GM13977 (cell line): ENCODE data around the gene SH3GL2.

Experiments
- DNase-seq: peaks from one replicate; pipeline ENCODE4 v3.0.0; 2012; ENCODE audit warnings: low spot score
- CTCF ChIP-seq: IDR thresholded peaks from 2 replicates; pipeline ENCODE4 v1.5.1; 2012; ENCODE audit warnings: mild to moderate bottlenecking, control low read depth; ENCODE audit not compliant: insufficient read depth; ENCODE audit errors: extremely low read depth, missing control alignments
- in situ Hi-C: fragments of 300-500 bp; cut with MboI; formaldehyde crosslinking; loops from one replicate; pipeline ENCODE4 v1.12.0; 2022; ENCODE audit warnings: low sequenced_read_pairs, low pct_unique_long_range_greater_than_20kb, mixed read lengths, inconsistent platforms; ENCODE audit not compliant: unreplicated experiment

Gene SH3GL2

DNA sequence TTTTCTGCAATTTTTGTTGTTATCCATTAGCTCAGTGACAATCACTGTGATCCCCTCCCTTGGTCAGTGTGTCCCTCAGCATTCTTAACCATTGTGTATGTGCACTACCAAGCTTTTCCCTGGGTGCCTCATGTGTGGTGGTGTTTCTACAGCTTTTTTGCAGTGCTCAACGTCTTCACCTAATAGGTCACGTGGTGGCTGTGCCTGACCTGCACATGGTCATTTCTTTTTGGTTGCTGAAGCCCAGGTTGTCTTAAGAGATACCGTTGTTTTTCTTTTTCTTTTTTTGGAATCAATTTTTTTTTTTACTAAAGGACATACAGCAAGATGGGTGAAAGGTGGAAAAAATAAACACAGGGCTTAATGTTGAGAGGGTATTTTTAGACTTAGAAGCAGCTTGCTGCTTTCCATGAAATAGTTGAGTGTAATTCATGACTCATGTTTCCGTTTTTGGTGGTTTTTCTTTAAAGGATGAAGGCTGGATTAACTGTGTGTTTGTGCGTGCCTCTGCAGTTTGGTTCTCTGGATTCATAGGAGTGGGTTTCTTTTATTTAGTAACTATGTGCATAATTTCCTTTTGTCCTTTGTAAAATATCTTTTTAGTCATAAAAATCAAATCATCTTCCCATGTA, 22.2 kb downstream of the SH3GL2 start:
- TF ChIP-seq CTCF: no peak
- in situ Hi-C loops: no loop called here
- DNase-seq: no peak

- TF ChIP-seq CTCF: no peak
- no peak for DNase-seq
- in situ Hi-C loops: no loop called here
These were observed 25.7 kb downstream of the SH3GL2 start for GRCh38 chr9:17604556-17604955.

GRCh38 chr9:17609312-17610005, 30.6 kb downstream of the SH3GL2 start:
- DNase-seq: no peak
- no peak for TF ChIP-seq CTCF
- in situ Hi-C loops: no loop called here

DNA sequence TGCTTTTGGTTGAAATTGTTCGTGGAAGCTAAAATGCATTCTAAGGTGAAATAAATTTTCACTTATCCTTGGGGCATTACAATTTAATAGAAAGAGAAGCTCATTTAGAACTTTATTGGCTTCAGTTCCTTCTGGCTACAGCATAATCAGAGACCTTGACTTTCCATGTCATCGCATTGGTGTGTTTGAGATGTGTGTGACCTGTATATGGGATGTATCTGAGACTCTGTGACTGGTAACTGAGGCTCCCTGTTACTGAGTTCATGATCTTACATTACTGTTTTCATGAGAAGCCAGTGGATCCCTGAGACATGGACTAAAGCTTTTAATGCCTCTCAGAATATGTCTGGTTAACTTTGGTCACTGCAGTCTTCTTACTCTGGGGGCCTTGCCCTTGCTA, 32.5 kb downstream of the SH3GL2 start:
- in situ Hi-C loops: no loop called here
- DNase-seq: no peak
- TF ChIP-seq CTCF: no peak

- no peak for TF ChIP-seq CTCF
- in situ Hi-C loops: no loop called here
- DNase-seq: no peak
These were observed 33.1 kb downstream of the SH3GL2 start for GRCh38 chr9:17611917-17612316.

DNA sequence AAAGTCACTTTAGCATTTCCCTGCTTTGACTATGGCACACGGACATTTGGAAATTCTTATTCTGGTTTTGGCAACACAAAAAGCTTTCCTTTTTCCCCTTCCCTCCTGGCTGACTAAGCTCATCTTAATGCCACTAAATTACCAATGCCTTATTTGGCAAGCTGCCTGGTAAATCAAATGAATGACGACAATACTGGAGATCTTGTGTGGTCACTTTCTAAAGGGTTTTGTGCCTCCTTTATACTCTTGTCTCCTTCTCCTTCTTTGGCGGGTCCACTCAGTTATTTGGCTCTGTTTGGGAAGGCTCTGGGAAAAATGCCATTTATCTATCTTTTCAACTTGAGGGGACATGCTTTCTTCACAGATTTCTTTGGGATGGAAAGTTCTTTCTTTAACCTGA, 34.9 kb downstream of the SH3GL2 start:
- DNase-seq: no peak
- TF ChIP-seq CTCF: no peak
- in situ Hi-C loops: no loop called here
